ENCODE data around the gene PFDN1. TPM values are rescaled to one million over a fixed set of nuclear protein-coding genes. Genes with fewer than 3 reads are reported as not detected.

The PFDN1 gene
- total and polyA plus RNA-seq, 10 of the 15 experiments (the other 5 are each of a cell fraction or from before 2014, with no cell fraction given), result 62.9 to 193 (median 102) TPM

GRCh38 chr5:140245926-140246325 lies 57.0 kb downstream of the PFDN1 start:
- FAIRE-seq, result no peak
- in situ Hi-C loops (cut with MboI) (loop anchor here (25.0 kb wide), 1 partner anchor 791 kb away; no protein-coding TSS in a partner anchor), intact Hi-C loops (cut with micrococcal nuclease; ENCODE audit: unreplicated experiment) (no loop called here)
- DNase-seq (ENCODE audit: low read depth, low spot score), result no peak
- ChIA-PET SMC1A (ENCODE audit: uncharacterized antibody, unreplicated experiment) (interaction anchor here (0.6 to 14.6 kb wide), 10 partner anchors 10 to 116 kb away, joined by 3 to 345 read pairs (median 4); partner anchors contain the start of genes HBEGF and SLC4A9), RAD21 (ENCODE audit: unreplicated experiment) (interaction anchor here (0.5 to 7.7 kb wide), 5 partner anchors 82 to 486 kb away, joined by 4 to 131 read pairs (median 46); partner anchors contain the start of gene HBEGF), POLR2A (interaction anchor here (1.1 kb wide), 1 partner anchor 100 kb away, joined by 4 read pairs; the partner anchor contains the start of gene HBEGF), CTCF (interaction anchor here (0.8 to 18.8 kb wide), 8 partner anchors 9 to 115 kb away, joined by 3 to 774 read pairs (median 26); partner anchors contain the start of genes HBEGF, PFDN1 and SLC4A9)
- Histone ChIP-seq H4K20me1 (ENCODE audit: control insufficient read depth, insufficient read depth) (no peaks in the 10 kb centered on the region; the same call in 1 of the 2 replicates), H3K27ac (ENCODE audit: control insufficient read depth, insufficient read depth) (no peak overlapping the region), H3K4me1 (ENCODE audit: control insufficient read depth, insufficient read depth, low read length) (peaks cover 4% of the 10 kb centered on the region; the same call in 1 of the 2 replicates), H3K36me3 (ENCODE audit: control insufficient read depth in 2 of 2, insufficient read depth in 2 of 2, low read length in 1 of 2) (peaks cover 6 to 20% of the 10 kb centered on the region in 2 experiments; a peak in 3 of 4 replicates), H3K9ac (ENCODE audit: control insufficient read depth, insufficient read depth, low read length) (no peak overlapping the region), H3K27me3 (replicated peaks in 1 of 2; ENCODE audit: control insufficient read depth in 2 of 2, insufficient read depth in 2 of 2, low read length in 1 of 2) (no peaks in the 10 kb centered on the region), H3K79me2 (ENCODE audit: control insufficient read depth, insufficient read depth, low read length) (no peaks in the 10 kb centered on the region; the same call in 1 of the 2 replicates), H2AFZ (ENCODE audit: control insufficient read depth, low read depth, low read length) (no peak overlapping the region), H3K4me3 (no peak overlapping the region), H3K4me2 (ENCODE audit: control insufficient read depth, insufficient read depth) (no peak overlapping the region), H3K9me3 (replicated peaks; ENCODE audit: control insufficient read depth, insufficient read depth, low read length) (no peaks in the 10 kb centered on the region)
- TF ChIP-seq, protein P1, sequence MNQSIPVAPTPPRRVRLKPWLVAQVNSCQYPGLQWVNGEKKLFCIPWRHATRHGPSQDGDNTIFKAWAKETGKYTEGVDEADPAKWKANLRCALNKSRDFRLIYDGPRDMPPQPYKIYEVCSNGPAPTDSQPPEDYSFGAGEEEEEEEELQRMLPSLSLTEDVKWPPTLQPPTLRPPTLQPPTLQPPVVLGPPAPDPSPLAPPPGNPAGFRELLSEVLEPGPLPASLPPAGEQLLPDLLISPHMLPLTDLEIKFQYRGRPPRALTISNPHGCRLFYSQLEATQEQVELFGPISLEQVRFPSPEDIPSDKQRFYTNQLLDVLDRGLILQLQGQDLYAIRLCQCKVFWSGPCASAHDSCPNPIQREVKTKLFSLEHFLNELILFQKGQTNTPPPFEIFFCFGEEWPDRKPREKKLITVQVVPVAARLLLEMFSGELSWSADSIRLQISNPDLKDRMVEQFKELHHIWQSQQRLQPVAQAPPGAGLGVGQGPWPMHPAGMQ (IDR thresholded peaks at IDR 0.05; ENCODE audit: borderline replicate concordance), result no peak
- TF ChIP-seq, protein P2, sequence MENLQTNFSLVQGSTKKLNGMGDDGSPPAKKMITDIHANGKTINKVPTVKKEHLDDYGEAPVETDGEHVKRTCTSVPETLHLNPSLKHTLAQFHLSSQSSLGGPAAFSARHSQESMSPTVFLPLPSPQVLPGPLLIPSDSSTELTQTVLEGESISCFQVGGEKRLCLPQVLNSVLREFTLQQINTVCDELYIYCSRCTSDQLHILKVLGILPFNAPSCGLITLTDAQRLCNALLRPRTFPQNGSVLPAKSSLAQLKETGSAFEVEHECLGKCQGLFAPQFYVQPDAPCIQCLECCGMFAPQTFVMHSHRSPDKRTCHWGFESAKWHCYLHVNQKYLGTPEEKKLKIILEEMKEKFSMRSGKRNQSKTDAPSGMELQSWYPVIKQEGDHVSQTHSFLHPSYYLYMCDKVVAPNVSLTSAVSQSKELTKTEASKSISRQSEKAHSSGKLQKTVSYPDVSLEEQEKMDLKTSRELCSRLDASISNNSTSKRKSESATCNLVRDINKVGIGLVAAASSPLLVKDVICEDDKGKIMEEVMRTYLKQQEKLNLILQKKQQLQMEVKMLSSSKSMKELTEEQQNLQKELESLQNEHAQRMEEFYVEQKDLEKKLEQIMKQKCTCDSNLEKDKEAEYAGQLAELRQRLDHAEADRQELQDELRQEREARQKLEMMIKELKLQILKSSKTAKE (IDR thresholded peaks at IDR 0.05; ENCODE audit: low read depth, poor library complexity, severe bottlenecking), result no peak
- TF ChIP-seq TCF7 (IDR thresholded peaks at IDR 0.05; ENCODE audit: borderline replicate concordance), result no peak
- TF ChIP-seq, protein P3, sequence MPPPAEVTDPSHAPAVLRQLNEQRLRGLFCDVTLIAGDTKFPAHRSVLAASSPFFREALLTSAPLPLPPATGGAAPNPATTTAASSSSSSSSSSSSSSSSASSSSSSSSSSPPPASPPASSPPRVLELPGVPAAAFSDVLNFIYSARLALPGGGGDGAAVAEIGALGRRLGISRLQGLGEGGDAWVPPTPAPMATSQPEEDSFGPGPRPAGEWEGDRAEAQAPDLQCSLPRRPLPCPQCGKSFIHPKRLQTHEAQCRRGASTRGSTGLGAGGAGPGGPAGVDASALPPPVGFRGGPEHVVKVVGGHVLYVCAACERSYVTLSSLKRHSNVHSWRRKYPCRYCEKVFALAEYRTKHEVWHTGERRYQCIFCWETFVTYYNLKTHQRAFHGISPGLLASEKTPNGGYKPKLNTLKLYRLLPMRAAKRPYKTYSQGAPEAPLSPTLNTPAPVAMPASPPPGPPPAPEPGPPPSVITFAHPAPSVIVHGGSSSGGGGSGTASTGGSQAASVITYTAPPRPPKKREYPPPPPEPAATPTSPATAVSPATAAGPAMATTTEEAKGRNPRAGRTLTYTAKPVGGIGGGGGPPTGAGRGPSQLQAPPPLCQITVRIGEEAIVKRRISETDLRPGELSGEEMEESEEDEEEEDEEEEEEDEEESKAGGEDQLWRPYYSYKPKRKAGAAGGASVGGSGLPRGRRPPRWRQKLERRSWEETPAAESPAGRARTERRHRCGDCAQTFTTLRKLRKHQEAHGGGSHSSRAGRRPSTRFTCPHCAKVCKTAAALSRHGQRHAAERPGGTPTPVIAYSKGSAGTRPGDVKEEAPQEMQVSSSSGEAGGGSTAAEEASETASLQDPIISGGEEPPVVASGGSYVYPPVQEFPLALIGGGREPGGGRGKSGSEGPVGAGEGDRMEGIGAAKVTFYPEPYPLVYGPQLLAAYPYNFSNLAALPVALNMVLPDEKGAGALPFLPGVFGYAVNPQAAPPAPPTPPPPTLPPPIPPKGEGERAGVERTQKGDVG (CRISPR knock-in tag; IDR thresholded peaks at IDR 0.05), result no peak
- no peak for TF ChIP-seq RELA (IDR thresholded peaks at IDR 0.05; ENCODE audit: borderline replicate concordance, partially characterized antibody)
- TF ChIP-seq ZNF24 (IDR thresholded peaks at IDR 0.05), result no peak
- no peak for TF ChIP-seq SIX5 (IDR thresholded peaks at IDR 0.05; ENCODE audit: low read depth, low read length, severe bottlenecking)
- TF ChIP-seq HDAC6 (IDR thresholded peaks at IDR 0.05; ENCODE audit: unreplicated experiment), result no peak
- TF ChIP-seq JUNB (IDR thresholded peaks at IDR 0.05), result no peak
- no peak for TF ChIP-seq CHD4 (IDR thresholded peaks at IDR 0.05)
- TF ChIP-seq GABPA (IDR thresholded peaks at IDR 0.05; ENCODE audit: low read depth), result no peak
- TF ChIP-seq MYB (IDR thresholded peaks at IDR 0.05; ENCODE audit: borderline replicate concordance, low read depth, low read length), result no peak
- TF ChIP-seq ZNF217 (IDR thresholded peaks at IDR 0.05), result no peak
- TF ChIP-seq BCLAF1 (IDR thresholded peaks at IDR 0.05), result no peak
- BruUV-seq (replicated peaks), result no TSS peak
- WGBS (ENCODE audit: insufficient coverage, insufficient replicate concordance, low lambda C conversion rate, missing lambda C conversion rate), result 98% methylated on average over 7 of the region's 7 CpGs
- no peak for ATAC-seq
